GM19351 (cell line): ENCODE data around the gene FAM53B.

Experiments
- ATAC-seq: cut with Tn5 transposase; IDR thresholded peaks from one replicate; pipeline ENCODE4 v1.9.1; 2021; ENCODE audit warnings: mild to moderate bottlenecking, moderate library complexity; ENCODE audit not compliant: unreplicated experiment

The FAM53B gene

GRCh38 chr10:124683814-124684213 lies 60.4 kb downstream of the FAM53B start:
- ATAC-seq: no peak

DNA sequence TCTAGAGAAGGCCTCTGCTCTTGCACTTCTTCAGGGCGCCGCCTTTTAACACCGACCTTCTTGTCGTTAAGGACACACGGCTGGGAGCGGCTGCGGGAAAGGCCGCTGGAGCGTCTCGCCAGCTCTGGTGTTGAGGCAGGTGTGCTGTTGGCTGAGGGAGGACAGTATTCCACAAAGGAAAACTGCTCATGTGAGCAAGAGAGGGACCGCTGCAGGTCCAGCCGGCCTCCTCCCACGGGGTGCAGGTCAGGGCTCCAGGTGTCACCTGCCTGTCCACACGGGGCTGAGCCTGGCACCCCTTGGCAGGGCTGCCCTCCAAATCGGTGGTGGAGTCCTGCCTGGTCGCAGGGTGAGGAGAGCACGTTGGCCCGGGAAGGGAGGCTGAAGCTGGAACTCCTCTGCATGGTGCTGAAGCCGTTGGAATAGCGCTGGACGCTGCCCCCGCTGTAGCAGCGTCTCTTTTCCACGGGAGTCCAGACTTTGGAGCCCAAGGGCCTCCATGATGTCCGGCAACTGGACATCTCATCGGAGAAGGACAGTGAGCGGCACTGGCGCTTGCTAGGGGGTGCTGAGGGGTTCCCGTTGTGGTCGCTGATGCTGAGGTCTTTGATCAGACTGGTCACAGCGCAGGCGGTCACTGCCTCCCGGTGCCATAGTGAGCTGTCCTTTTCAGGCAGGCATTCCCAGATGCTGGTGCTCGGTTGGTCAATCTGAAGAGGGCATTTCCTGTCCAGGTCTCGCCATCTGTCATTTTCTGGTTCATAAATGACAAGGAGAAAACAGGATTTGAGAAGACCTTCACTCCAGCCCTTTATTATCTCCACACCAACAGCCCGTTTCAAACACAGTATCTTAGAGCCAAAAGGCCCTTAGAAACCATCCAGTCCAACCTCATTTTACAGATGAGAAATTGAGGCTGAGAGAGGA lies 62.3 kb downstream of the FAM53B start:
- no peak for ATAC-seq

DNA sequence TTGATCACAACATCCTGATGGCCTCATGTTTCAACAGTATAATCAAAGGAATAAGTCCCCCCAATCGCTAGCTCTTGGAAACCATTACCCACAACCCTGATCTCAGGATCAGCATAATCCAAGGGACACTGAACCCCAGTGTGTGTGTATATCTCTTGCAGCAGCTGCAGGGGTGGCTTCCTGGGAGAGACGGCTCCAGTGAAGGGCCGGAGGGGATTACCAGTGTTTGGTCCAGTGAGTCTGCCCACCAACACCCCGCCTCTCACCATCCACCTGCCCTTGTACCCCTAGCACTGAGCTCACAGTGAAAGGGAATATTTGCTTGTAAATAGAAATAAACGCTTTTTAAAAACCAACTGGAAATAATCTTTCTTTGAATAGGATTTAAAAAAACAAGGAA lies 63.1 kb downstream of the FAM53B start:
- no peak for ATAC-seq

GRCh38 chr10:124680675-124681074 lies 63.5 kb downstream of the FAM53B start:
- ATAC-seq: no peak

GRCh38 chr10:124679401-124679800 lies 64.8 kb downstream of the FAM53B start:
- no peak for ATAC-seq

- no peak for ATAC-seq
Observed at GRCh38 chr10:124678557-124679240, 65.5 kb downstream of the FAM53B start.

DNA sequence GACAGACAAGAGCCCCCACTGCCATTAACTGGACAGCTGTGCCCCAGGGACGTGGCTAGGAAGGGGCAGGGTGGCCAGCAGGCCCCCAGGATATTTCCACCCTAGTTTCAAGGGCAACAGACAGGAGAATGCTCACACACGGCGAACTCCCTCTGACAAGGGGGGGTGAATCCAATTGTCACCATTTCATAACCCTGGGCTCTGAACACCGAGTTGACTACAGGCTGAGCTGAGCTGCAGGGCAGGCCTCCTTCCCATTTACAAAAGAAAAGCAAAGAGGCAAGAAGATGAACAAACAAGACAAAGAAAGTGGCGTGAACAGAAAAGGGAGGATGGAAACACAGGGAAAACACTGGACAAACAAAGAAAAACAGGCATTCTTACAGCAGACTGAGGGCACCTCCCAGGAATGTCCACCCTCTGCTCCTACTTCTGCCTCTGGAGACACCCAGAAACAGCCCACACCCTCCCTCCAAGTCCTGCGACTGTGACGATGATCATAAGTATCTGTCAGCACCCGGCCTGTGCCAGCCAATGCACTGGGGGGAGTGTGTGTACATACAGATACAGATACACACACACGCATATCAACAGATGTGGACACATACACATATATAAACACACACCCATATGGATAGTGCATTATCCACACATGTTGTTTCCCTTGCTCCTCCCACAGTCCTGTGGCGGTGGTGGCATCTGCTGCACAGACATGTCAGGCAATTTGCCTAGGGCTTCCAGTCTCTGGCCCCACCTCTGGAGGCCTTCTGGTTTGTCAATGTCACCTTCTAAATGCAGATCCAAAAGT lies 66.2 kb downstream of the FAM53B start:
- ATAC-seq: no peak

DNA sequence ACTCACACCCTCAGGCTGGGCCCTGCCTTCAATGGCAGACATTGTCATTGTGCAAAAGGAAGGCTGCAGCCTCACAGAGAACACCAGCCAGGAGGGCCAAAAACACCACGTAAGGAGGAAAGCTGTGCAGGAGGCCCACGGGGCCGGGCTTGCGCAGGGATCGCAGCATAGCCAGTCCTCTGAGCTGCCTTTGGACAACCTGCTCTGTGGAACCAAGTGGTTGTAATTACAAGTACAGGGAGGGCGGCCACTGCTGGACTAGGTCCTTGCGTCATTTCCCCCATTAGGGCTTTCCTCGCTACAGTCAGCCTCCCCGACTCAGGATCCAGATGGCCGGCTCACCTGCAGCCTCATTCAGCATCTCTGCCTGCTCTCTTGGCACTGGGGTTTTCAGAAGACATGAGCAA lies 66.9 kb downstream of the FAM53B start:
- ATAC-seq: no peak

DNA sequence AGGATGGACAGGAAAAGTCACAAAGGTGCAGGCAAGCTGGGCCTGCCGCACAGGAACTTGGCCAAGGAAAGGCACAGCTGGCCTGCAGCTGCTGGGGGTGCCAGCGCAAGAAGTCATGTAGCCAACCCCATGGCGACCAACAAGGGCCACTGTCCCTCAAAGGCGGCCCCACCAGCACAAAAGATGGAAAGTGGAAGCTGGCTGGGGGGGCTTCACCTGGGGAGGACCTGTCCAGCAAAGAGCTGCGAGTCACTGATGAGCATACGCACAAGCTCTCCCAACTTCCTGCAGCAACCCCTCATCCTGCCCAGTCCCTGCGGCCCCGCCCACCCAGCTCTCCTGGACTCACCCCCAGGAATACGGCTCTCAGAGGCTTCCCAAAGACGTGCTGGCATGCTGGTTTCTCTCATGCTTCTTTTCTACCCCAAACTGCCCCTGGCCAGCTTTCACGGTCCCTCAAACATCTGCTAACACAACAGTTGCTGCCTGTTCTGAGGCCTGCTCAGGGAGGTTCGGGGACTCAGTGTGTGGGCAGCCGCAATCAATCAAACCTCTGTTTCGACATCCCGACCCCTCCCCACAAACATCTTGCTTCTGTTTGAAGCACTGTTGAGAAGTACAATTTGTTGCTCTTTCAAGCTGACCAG lies 67.6 kb downstream of the FAM53B start:
- no peak for ATAC-seq

GRCh38 chr10:124675824-124676223 lies 68.4 kb downstream of the FAM53B start:
- no peak for ATAC-seq

GRCh38 chr10:124675261-124675660 lies 68.9 kb downstream of the FAM53B start:
- ATAC-seq: no peak

GRCh38 chr10:124674768-124675222 lies 69.4 kb downstream of the FAM53B start:
- ATAC-seq: no peak

GRCh38 chr10:124672181-124672638 lies 72.0 kb downstream of the FAM53B start:
- ATAC-seq: no peak

DNA sequence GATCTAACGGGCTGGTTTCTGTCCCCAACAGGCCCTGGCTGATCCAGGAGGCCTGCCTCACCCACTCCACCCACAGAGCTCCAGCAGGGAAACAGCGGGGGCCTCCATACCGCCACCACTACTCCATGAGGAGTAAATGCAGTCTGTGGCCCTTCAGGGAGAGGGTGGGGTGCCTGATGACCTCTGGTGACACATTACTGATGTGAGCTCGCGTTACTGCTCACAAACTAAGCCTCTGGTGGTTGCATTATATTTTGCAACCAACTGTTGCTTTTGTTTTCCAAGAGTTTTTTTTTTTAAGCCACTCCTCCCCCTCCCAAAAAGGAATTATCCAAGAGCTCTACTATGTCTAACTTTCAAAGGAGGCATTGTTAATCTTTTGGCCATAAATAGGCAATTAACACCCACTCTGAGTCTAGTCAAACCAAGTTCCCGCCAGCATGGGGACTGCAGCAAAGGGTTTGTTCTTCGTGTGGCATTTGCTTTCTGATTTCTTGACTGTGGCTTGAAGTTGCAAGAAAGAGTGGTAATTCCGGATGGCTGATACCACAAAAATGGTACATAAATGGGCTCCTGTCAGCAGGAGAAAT lies 72.6 kb downstream of the FAM53B start:
- no peak for ATAC-seq

- no peak for ATAC-seq
Observed at GRCh38 chr10:124670849-124671248, 73.3 kb downstream of the FAM53B start.

DNA sequence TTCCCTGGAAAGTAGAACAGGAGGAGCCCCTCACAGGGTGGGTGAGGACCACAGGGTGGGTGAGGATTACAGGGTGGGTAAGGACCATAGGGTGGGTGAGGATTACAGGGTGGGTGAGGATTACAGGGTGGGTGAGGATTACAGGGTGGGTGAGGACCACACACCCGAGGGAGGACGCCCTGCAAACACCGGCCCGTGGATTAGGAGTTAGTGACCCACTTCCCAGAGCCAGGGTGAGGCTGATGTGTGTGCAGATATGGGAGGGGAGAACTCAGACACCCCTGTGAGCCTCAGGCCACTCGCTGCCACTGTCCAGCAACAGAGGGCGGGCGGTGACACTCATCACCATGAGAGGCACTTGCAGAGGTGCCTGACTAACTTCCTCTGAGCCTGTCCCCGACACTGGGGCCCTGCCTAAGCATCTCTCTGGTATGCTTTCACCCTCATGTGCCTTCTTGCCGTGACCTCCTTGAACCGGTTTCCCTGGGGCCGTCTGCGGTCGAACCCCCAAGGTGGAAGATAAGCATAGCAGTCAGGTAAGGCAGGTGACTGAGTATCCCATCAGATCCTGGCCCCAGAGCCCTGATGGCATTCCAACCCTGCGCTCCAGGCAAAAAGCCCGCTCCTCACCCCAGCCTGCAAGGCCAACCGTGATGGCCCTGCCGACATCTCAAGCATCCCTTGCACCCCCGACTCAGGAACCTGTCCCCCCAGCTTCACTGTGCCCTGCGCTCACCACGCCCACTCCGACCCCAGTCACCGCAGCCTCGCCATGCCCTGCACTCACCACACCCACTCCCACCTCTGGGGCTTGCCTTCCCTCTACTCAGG lies 74.1 kb downstream of the FAM53B start:
- ATAC-seq: no peak

DNA sequence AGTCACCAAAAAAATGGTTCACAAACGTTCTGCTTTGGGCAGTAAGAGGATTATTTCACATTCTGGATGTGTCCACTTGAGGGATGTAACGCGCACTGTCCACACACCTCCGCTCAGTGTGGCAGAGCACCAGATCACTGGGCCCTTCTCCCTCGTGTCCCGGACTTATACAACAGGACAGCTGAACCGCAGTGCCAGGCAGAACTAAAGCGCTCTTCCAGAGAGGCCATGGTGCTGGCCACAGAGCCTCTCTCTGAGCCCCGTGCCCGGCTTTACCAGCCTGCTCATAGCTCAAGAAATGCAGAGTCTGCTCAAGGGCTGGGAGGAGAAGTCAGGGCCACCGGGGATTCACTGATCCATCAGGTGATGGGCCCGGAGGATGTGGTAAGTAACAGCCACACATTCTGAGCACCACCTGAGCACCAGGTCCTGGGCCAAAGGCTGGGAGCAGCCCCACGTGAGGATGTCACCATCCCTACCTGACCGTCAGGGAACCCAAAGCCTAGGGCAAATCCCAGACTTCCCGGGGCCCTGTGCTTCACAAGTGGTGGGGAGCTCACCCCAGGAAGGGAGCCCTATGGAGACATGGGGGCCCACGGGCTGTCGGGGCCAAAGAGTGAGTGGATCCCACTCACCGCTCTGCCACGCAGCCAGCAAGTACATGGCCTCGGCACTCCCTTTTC lies 74.9 kb downstream of the FAM53B start:
- ATAC-seq: no peak

DNA sequence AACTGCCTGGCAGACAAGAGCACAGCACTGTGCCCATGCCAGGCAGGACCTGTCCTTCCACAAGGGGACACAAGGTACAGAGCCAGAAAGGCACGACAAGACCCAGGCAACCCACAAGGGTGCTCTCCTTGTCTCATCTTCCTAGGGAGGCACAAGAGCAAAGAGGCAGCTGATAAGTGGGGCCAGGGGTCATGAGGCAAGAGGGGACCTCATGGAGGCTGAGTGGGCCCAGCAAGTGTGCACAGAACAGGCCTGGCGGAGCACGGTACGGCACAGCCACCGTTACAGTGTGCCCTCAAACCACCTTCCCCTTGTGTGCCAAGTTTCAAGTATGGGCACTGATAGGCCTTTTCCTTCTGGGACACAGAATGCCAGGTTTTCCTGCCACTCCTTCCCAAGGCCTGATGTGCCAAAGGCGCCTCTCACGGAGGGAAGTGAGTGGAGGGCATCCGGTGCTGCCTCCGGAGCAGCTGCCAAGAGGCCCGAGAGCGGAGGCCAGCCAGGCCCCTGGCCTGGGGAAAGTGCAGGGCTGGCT lies 75.6 kb downstream of the FAM53B start:
- ATAC-seq: no peak
